GM18870 (cell line): ENCODE measurements around the gene SPDL1.
A peak's percentile ranks its signal among the peaks of the same experiment; 100 is the strongest.
"Not testable (repeated sequence)": the region's sequence is repeated elsewhere in the genome, so short reads cannot be mapped to it uniquely, and the experiment has no call there.

Experiments used
- ATAC-seq: cut with Tn5 transposase; IDR thresholded peaks from one replicate; pipeline ENCODE4 v1.9.1; 2021; ENCODE audit warnings: moderate library complexity; ENCODE audit not compliant: unreplicated experiment

Gene SPDL1

GRCh38 chr5:169571355-169571754 lies 12.2 kb upstream of the SPDL1 start:
- ATAC-seq: no peak

- ATAC-seq: no peak
Observed at GRCh38 chr5:169574134-169574646, 9.4 kb upstream of the SPDL1 start.

- no peak for ATAC-seq
Observed at GRCh38 chr5:169576181-169576598, 7.4 kb upstream of the SPDL1 start.

GRCh38 chr5:169577951-169578350 lies 5.6 kb upstream of the SPDL1 start:
- ATAC-seq: no peak

- no peak for ATAC-seq
Observed at GRCh38 chr5:169580964-169581363, 2.6 kb upstream of the SPDL1 start.

- ATAC-seq: peak; percentile 38
Observed at GRCh38 chr5:169581580-169582227, 1.9 kb upstream of the SPDL1 start.

GRCh38 chr5:169583101-169583423 lies 511 bp upstream of the SPDL1 start:
- ATAC-seq: peak; percentile 39

GRCh38 chr5:169584998-169585451 lies 1.5 kb downstream of the SPDL1 start:
- ATAC-seq: no peak

GRCh38 chr5:169590602-169591001 lies 7.0 kb downstream of the SPDL1 start:
- no peak for ATAC-seq

GRCh38 chr5:169591636-169592035 lies 8.1 kb downstream of the SPDL1 start:
- no peak for ATAC-seq

GRCh38 chr5:169592937-169593650 lies 9.5 kb downstream of the SPDL1 start:
- no peak for ATAC-seq

GRCh38 chr5:169595172-169595820 lies 11.7 kb downstream of the SPDL1 start:
- no peak for ATAC-seq

- no peak for ATAC-seq
Observed at GRCh38 chr5:169599451-169599850, 15.9 kb downstream of the SPDL1 start.

GRCh38 chr5:169602535-169602934 lies 19.0 kb downstream of the SPDL1 start:
- no peak for ATAC-seq

- ATAC-seq: no peak
Observed at GRCh38 chr5:169606279-169606678, 22.7 kb downstream of the SPDL1 start.

- no peak for ATAC-seq
Observed at GRCh38 chr5:169607882-169608281, 24.3 kb downstream of the SPDL1 start.

GRCh38 chr5:169609716-169610115 lies 26.1 kb downstream of the SPDL1 start:
- no peak for ATAC-seq

- ATAC-seq: no peak
Observed at GRCh38 chr5:169610606-169611005, 27.0 kb downstream of the SPDL1 start.

GRCh38 chr5:169615561-169615960 lies 32.0 kb downstream of the SPDL1 start:
- ATAC-seq: no peak

- not testable (repeated sequence) for ATAC-seq
Observed at GRCh38 chr5:169624307-169624706, 40.7 kb downstream of the SPDL1 start.

- ATAC-seq: no peak
Observed at GRCh38 chr5:169626779-169627178, 43.2 kb downstream of the SPDL1 start.

- ATAC-seq: no peak
Observed at GRCh38 chr5:169627551-169627950, 44.0 kb downstream of the SPDL1 start.
